CD4-positive, alpha-beta memory T cell (primary cell): Measurements from ENCODE around the gene NFATC3. TPM values are rescaled to one million over a fixed set of nuclear protein-coding genes. Genes with fewer than 3 reads are reported as not detected.
A peak's percentile ranks its signal among the peaks of the same experiment; 100 is the strongest.

ENCODE experiments used
- CTCF ChIA-PET: fragments of 350-600 bp; sonication (Branson Sonifier 250); formaldehyde crosslinking; loops from one replicate; lab custom pipeline; 2021; ENCODE audit warnings: inconsistent platforms; ENCODE audit not compliant: partially characterized antibody; lab: Charles Lee
- POLR2A ChIA-PET: fragments of 350-600 bp; sonication (Branson Sonifier 250); formaldehyde crosslinking; loops from one replicate; lab custom pipeline; 2021; ENCODE audit not compliant: partially characterized antibody; lab: Charles Lee
- DNase-seq, 5 donors: peaks; one replicate each; pipeline versions ENCODE4 v3.0.0 to v3.0.0-alpha.2; 2020 to 2022; ENCODE audit warnings: mixed read lengths in 1 of 5
- H3K27ac ChIP-seq: one replicate; pipeline ENCODE4 v1.7.0; 2013; ENCODE audit warnings: low read depth, low read length
- H3K27me3 ChIP-seq: 2 replicates; pipeline ENCODE4 v1.7.0; 2013; ENCODE audit warnings: mild to moderate bottlenecking, low read length, moderate library complexity; ENCODE audit not compliant: insufficient read depth
- H3K36me3 ChIP-seq: 2 replicates; pipeline ENCODE4 v1.7.0; 2013; ENCODE audit warnings: mild to moderate bottlenecking, low read length, moderate library complexity; ENCODE audit not compliant: insufficient read depth
- H3K4me1 ChIP-seq: 2 replicates; pipeline ENCODE4 v1.7.0; 2013; ENCODE audit warnings: mild to moderate bottlenecking, low read length, moderate library complexity; ENCODE audit not compliant: insufficient read depth
- H3K4me3 ChIP-seq, 2 donors: one replicate each; pipeline ENCODE4 v1.7.0; 2013; ENCODE audit warnings: low read length in 2 of 2, mild to moderate bottlenecking in 1 of 2
- H3K9me3 ChIP-seq, 2 donors: one replicate each; pipeline ENCODE4 v1.7.0; 2013; ENCODE audit warnings: low read length in 2 of 2, control low read depth in 1 of 2; ENCODE audit not compliant: control insufficient read depth in 1 of 2
- H3K27ac Mint-ChIP-seq, 7 donors: one replicate each; pipeline ENCODE4 v1.8.0; 2020 to 2021; ENCODE audit warnings: mixed read lengths in 7 of 7, mild to moderate bottlenecking in 6 of 7, inconsistent platforms in 3 of 7, moderate library complexity in 3 of 7
- H3K27me3 Mint-ChIP-seq, 2 donors: one replicate each; pipeline ENCODE4 v1.8.0; 2020 to 2021; ENCODE audit warnings: mixed read lengths in 2 of 2
- H3K36me3 Mint-ChIP-seq, 2 donors: one replicate each; pipeline ENCODE4 v1.8.0; 2020 to 2021; ENCODE audit warnings: mixed read lengths in 2 of 2, inconsistent platforms in 1 of 2, mild to moderate bottlenecking in 1 of 2
- H3K4me1 Mint-ChIP-seq, 4 donors: one replicate each; pipeline ENCODE4 v1.8.0; 2020 to 2021; ENCODE audit warnings: mixed read lengths in 4 of 4, mild to moderate bottlenecking in 1 of 4
- H3K4me3 Mint-ChIP-seq, 8 donors: one replicate each; pipeline ENCODE4 v1.8.0; 2020 to 2021; ENCODE audit warnings: mixed read lengths in 8 of 8, mild to moderate bottlenecking in 7 of 8, moderate library complexity in 6 of 8, inconsistent platforms in 3 of 8
- H3K9me3 Mint-ChIP-seq, 8 donors: one replicate each; pipeline ENCODE4 v1.8.0; 2020 to 2021; ENCODE audit warnings: mixed read lengths in 8 of 8, mild to moderate bottlenecking in 5 of 8, inconsistent platforms in 3 of 8, moderate library complexity in 1 of 8
- intact Hi-C: fragments of 100-400 bp; cut with micrococcal nuclease; formaldehyde crosslinking; loops from one replicate; pipeline ENCODE4 v1.15.1; 2023
- polyA plus RNA-seq, 2 donors: library from polyadenylated mRNA; unstranded; fragments of 300-500 nt; fragmentation: Illumina TruSeq; gene quantifications; one replicate each; pipeline ENCODE4 v1.2.3, GENCODE V29; 2021
- total RNA-seq, 2 experiments: library from RNA; stranded (reverse); gene quantifications; one replicate each; pipeline ENCODE4 v1.2.3, GENCODE V29; 2021

The NFATC3 gene
- total and polyA plus RNA-seq, 4 experiments from 2014 or later: 76.5 to 134 (median 111) TPM

DNA sequence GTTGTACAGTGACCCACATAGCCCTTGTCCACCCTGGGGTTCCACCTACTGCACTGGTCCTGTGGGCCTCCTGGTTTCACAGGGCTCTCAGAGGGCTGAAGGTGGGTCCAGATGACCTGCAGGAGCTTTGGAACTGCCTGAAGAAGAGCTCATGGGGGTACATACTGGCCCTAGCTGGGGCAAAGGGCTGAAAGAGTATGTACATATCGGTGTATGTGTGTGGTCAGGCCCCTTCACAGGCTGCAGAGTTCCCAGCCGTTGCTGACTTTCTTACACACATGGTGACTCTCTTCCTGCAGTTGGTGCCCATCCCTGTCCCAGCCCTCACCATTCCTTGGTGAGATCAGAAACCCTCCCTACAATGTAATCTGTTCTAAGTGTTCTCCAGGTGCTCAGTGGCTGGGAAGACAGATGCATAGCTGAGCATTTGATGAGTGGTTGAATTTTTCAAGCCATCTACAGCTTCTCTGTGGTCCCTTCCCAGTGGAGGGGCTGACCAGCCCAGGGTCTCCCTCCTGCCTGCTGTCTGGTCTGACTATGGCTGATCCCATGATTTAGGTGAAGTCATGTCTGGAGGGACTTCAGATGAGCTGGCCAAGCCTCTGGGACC, 2.4 kb upstream of the NFATC3 start:
- DNase-seq: no peak
- Mint-ChIP-seq H3K27me3 (no peaks in the 10 kb centered on the region), H3K4me3 (peak overlapping the region in 5 of 8 donors; percentile 36 to 97 (median 64)), H3K36me3 (peaks cover 5 to 23% of the 10 kb centered on the region in 2 donors), H3K27ac (peak overlapping the region; percentile 67 to 95 (median 89)), H3K4me1 (peaks cover 59 to 83% (median 70%) of the 10 kb centered on the region in 4 donors), H3K9me3 (no peaks in the 10 kb centered on the region)
- Histone ChIP-seq H3K36me3 (no peaks in the 10 kb centered on the region), H3K4me3 (no peak overlapping the region), H3K27me3 (no peaks in the 10 kb centered on the region), H3K9me3 (no peaks in the 10 kb centered on the region), H3K4me1 (peaks cover 80% of the 10 kb centered on the region), H3K27ac (no peak overlapping the region)
- ChIA-PET POLR2A (interaction anchor here (0.5 to 16.6 kb wide), 5 partner anchors 13 to 147 kb away, joined by 3 to 474 read pairs (median 30); partner anchors contain the start of gene PSMB10), CTCF (interaction anchor here (1.5 to 6.3 kb wide), 5 partner anchors 10 to 147 kb away, joined by 3 to 83 read pairs (median 17); no protein-coding TSS in a partner anchor)
- intact Hi-C loops: no loop called here

DNA sequence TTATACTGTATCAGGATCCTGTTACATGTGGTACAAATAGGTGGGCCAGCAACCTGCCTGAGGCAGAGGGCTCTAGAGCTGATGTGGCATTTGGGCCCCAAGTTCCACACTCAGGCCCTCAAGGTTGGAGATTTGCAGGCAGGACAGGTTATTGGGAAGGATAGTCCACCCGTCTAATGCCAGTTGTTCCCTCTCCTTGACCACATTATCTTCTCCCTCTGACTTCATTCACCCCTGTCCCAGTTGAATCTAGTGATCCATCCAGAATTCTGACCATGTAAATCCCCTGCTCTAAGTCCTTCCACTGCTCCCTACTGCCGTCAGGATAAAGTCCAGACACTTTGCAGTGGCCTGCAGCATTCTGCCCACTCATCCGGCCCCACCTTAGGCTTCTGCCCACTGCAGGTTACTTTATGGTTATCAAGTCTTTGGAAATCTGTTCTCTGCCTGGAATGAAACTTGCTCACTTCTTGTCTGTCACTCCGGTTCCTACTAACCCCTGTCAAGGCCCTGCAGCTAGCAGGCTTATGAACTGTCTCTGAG, 1.9 kb upstream of the NFATC3 start:
- H3K36me3 Mint-ChIP-seq: peaks cover under 1 to 18% of the 10 kb centered on the region in 2 donors
- Histone ChIP-seq H3K36me3 (no peaks in the 10 kb centered on the region), H3K9me3 (no peaks in the 10 kb centered on the region), H3K27ac (no peak overlapping the region), H3K27me3 (no peaks in the 10 kb centered on the region), H3K4me1 (peaks cover 78% of the 10 kb centered on the region), H3K4me3 (no peak overlapping the region)
- intact Hi-C loops: no loop called here
- no peaks in the 10 kb centered on the region for H3K9me3 Mint-ChIP-seq
- peaks cover 57 to 81% (median 67%) of the 10 kb centered on the region in 4 donors for H3K4me1 Mint-ChIP-seq
- peak overlapping the region in 7 of 8 donors; percentile 59 to 97 (median 89) for H3K4me3 Mint-ChIP-seq
- ChIA-PET CTCF (interaction anchor here (1.2 to 6.3 kb wide), 7 partner anchors 10 to 155 kb away, joined by 3 to 83 read pairs (median 6); partner anchors contain the start of gene DPEP2), POLR2A (interaction anchor here (0.6 to 16.6 kb wide), 5 partner anchors 14 to 240 kb away, joined by 3 to 474 read pairs (median 30); partner anchors contain the start of gene PSMB10)
- no peak for DNase-seq
- peak overlapping the region; percentile 86 to 94 (median 89) for H3K27ac Mint-ChIP-seq
- no peaks in the 10 kb centered on the region for H3K27me3 Mint-ChIP-seq

DNA sequence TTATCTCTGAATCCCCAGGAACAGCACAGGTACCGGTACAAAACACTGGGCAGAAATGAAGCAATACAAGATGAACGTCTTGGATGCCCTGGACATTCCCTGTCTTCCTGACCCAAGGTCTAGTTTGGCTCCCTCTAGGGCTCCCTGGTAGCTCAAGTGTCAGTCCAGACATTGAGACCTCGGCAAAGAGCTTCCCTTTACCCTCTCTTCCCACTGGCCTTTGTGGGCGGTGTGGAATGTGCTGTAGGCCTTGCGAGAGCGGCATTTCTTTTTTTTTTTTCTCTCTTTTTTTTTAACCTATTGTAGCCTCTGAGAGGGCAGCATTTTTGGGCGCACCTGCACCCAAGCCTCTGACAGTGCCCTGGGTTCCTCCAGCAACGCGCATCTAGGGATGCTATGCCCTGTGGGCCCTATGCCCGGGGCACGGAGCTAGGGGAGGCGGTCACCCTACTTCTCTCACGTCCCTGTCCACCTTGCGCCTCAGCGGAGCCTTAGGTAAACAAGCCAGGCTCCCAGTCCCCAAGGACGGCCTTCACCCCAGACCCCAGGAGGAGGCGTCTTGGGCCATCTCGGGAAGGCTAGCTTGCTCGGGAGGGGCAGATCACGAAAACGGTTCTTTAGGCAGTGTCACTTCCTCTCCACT, 1.2 kb upstream of the NFATC3 start:
- Mint-ChIP-seq H3K4me1 (peaks cover 55 to 80% (median 66%) of the 10 kb centered on the region in 4 donors), H3K27me3 (no peaks in the 10 kb centered on the region), H3K4me3 (peak overlapping the region; percentile 86 to 99 (median 90)), H3K9me3 (no peaks in the 10 kb centered on the region), H3K36me3 (peaks cover 0 to 17% of the 10 kb centered on the region in 2 donors), H3K27ac (peak overlapping the region; percentile 86 to 95 (median 91))
- ChIA-PET CTCF (interaction anchor here (1.1 to 6.3 kb wide), 16 partner anchors 9 to 522 kb away, joined by 3 to 83 read pairs (median 4); partner anchors contain the start of genes CTCF and DPEP2), POLR2A (interaction anchor here (0.6 to 16.6 kb wide), 19 partner anchors 10 to 603 kb away, joined by 3 to 474 read pairs (median 9); partner anchors contain the start of genes ATP6V0D1, CTCF, DPEP2 and PRMT7)
- no peaks in the 10 kb centered on the region for H3K27me3 ChIP-seq
- H3K36me3 ChIP-seq: no peaks in the 10 kb centered on the region
- no peak for DNase-seq
- H3K9me3 ChIP-seq: no peaks in the 10 kb centered on the region
- peak overlapping the region; percentile 89 for H3K27ac ChIP-seq
- H3K4me1 ChIP-seq: peaks cover 78% of the 10 kb centered on the region
- H3K4me3 ChIP-seq: peak overlapping the region; percentile 79 to 86
- intact Hi-C loops: loop anchor here (1.0 to 2.0 kb wide), 4 partner anchors 10 to 522 kb away; partner anchors contain the start of genes CTCF, NUTF2 and PSMB10

DNA sequence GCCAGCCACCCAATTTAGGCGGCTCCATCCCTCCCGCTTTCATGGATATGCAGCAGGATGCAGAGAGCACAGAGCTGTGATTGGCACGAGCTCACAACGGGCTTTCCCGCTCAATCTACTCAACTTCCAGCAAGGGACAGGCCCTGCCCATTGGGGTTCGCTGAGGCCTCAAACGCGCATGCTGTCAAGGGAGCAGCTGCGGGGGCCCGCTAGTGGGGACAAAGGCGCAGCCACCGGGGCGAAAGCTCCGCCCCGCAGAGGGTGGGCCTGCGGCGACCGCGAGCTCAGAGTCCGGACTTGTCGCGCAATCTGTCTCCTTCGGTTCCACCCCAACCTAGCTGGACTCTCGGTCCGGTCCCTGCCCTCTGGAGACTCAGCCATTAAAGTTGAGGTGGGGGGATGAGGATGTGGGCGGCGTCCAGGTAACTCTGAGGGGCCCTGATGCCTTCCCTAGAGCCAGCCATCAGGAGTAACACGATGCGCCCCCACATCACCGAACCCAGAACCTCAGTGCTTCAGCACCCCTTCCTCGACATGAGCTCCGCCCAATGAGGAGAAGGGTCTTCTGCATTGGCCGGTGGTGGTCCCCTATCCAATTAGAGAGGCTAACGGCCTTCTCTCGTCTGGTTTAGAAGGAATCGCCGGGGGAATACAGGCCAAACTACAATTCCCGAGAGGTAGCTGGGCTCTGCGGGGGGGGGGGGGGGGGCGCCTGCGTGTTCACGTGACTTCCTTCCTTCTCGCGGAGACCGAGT, 489 bp upstream of the NFATC3 start:
- peak overlapping the region; percentile 86 to 95 (median 91) for H3K27ac Mint-ChIP-seq
- intact Hi-C loops: loop anchor here (1.0 to 5.0 kb wide), 10 partner anchors 10 to 522 kb away; partner anchors contain the start of genes ACD, CTCF, NUTF2 and PARD6A
- H3K36me3 Mint-ChIP-seq: peaks cover 0 to 12% of the 10 kb centered on the region in 2 donors
- peak overlapping the region; percentile 89 for H3K27ac ChIP-seq
- no peaks in the 10 kb centered on the region for H3K9me3 Mint-ChIP-seq
- POLR2A ChIA-PET: interaction anchor here (0.7 to 16.6 kb wide), 33 partner anchors 10 to 603 kb away, joined by 3 to 474 read pairs (median 4); partner anchors contain the start of genes ATP6V0D1, CTCF, DPEP2 and GFOD2
- CTCF ChIA-PET: interaction anchor here (0.6 to 6.3 kb wide), 20 partner anchors 8 to 523 kb away, joined by 3 to 83 read pairs (median 4); partner anchors contain the start of genes CTCF and DPEP2
- H3K36me3 ChIP-seq: no peaks in the 10 kb centered on the region
- no peaks in the 10 kb centered on the region for H3K27me3 ChIP-seq
- H3K27me3 Mint-ChIP-seq: no peaks in the 10 kb centered on the region
- H3K9me3 ChIP-seq: no peaks in the 10 kb centered on the region
- peaks cover 78% of the 10 kb centered on the region for H3K4me1 ChIP-seq
- peaks cover 52 to 80% (median 65%) of the 10 kb centered on the region in 4 donors for H3K4me1 Mint-ChIP-seq
- H3K4me3 ChIP-seq: peak overlapping the region; percentile 79 to 86
- H3K4me3 Mint-ChIP-seq: peak overlapping the region; percentile 86 to 99 (median 90)
- DNase-seq: peak; percentile 76 to 88 (median 76)

DNA sequence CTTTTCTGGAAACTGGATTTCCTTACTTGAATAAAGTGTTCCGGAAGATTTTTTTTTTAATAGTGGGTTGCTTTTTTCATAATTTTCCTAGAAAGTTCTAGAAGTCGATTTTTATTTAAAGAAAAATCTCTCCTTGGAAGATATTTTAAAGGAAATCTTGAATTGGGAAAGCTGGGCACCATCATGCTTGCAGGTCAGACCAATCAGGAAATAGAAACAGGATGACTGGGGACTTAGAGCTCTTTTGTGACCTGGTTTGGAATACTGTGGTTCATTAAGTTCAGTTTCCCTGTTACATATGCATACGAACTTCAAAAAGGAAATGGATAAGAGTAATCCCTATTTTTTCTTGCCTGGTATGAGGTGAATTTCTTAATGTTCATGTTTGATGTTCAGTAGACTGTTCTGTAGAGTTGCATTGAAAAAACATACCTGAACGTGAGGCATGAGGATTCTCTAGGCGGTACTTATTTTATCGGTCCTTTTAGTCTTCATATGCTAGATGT, 1.2 kb downstream of the NFATC3 start:
- DNase-seq: no peak
- no peaks in the 10 kb centered on the region for H3K9me3 ChIP-seq
- peak overlapping the region; percentile 32 to 92 for H3K4me3 ChIP-seq
- ChIA-PET CTCF (interaction anchor here (0.8 to 6.3 kb wide), 4 partner anchors 17 to 31 kb away, joined by 3 to 67 read pairs (median 6); no protein-coding TSS in a partner anchor), POLR2A (interaction anchor here (0.7 to 16.6 kb wide), 7 partner anchors 10 to 178 kb away, joined by 4 to 474 read pairs (median 11); partner anchors contain the start of genes PLA2G15 and SLC7A6)
- peak overlapping the region; percentile 78 for H3K27ac ChIP-seq
- Mint-ChIP-seq H3K27me3 (no peaks in the 10 kb centered on the region), H3K4me1 (peaks cover 57 to 80% (median 64%) of the 10 kb centered on the region in 4 donors), H3K27ac (peak overlapping the region; percentile 86 to 97 (median 91)), H3K36me3 (peaks cover 0 to 10% of the 10 kb centered on the region in 2 donors), H3K9me3 (no peaks in the 10 kb centered on the region), H3K4me3 (peak overlapping the region; percentile 90 to 99 (median 94))
- no peaks in the 10 kb centered on the region for H3K36me3 ChIP-seq
- intact Hi-C loops: loop anchor here (5.0 kb wide), 1 partner anchor 46 kb away; no protein-coding TSS in a partner anchor
- peaks cover 78% of the 10 kb centered on the region for H3K4me1 ChIP-seq
- no peaks in the 10 kb centered on the region for H3K27me3 ChIP-seq

DNA sequence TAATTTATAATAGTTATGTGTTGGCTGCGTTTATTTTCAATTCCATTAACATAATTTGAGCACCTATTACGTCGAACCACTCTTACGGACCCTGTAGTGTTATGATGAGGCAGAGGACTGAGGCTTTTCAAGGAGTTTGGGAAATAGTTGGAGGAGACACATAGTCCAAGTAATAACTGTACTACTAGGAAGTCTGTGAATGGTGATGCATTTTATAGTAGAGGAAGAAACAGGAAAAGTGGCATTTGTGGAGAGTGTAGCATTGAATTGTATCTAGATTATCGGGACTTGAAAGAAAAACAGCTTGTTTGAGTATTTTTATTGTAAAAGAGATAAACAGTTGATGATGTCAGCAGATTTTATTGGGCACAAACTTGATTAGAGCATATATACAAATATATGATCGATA, 1.7 kb downstream of the NFATC3 start:
- POLR2A ChIA-PET: interaction anchor here (0.6 to 16.6 kb wide), 7 partner anchors 7 to 177 kb away, joined by 4 to 474 read pairs (median 6); partner anchors contain the start of gene SLC7A6
- Mint-ChIP-seq H3K9me3 (no peaks in the 10 kb centered on the region), H3K4me3 (peak overlapping the region; percentile 90 to 99 (median 94)), H3K27ac (peak overlapping the region; percentile 31 to 97 (median 88)), H3K4me1 (peaks cover 57 to 80% (median 65%) of the 10 kb centered on the region in 4 donors), H3K27me3 (no peaks in the 10 kb centered on the region), H3K36me3 (peaks cover 0 to 10% of the 10 kb centered on the region in 2 donors)
- CTCF ChIA-PET: interaction anchor here (0.8 to 6.3 kb wide), 5 partner anchors 17 to 142 kb away, joined by 3 to 67 read pairs (median 5); no protein-coding TSS in a partner anchor
- Histone ChIP-seq H3K36me3 (no peaks in the 10 kb centered on the region), H3K27ac (peak overlapping the region; percentile 78), H3K4me1 (peaks cover 78% of the 10 kb centered on the region), H3K9me3 (no peaks in the 10 kb centered on the region), H3K27me3 (no peaks in the 10 kb centered on the region), H3K4me3 (peak overlapping the region; percentile 32 to 92)
- no peak for DNase-seq
- intact Hi-C loops: loop anchor here (5.0 kb wide), 1 partner anchor 45 kb away; no protein-coding TSS in a partner anchor
